Stimulated activated naive CD4-positive, alpha-beta T cell treated with Interleukin-2 at 50 U/mL for 16 hours (primary cell): ENCODE measurements around the gene SPINK5.

ENCODE experiments used
- DNase-seq: peaks from one replicate; lab custom pipeline; 2025; lab: John Stamatoyannopoulos, UW

SPINK5 gene

DNA sequence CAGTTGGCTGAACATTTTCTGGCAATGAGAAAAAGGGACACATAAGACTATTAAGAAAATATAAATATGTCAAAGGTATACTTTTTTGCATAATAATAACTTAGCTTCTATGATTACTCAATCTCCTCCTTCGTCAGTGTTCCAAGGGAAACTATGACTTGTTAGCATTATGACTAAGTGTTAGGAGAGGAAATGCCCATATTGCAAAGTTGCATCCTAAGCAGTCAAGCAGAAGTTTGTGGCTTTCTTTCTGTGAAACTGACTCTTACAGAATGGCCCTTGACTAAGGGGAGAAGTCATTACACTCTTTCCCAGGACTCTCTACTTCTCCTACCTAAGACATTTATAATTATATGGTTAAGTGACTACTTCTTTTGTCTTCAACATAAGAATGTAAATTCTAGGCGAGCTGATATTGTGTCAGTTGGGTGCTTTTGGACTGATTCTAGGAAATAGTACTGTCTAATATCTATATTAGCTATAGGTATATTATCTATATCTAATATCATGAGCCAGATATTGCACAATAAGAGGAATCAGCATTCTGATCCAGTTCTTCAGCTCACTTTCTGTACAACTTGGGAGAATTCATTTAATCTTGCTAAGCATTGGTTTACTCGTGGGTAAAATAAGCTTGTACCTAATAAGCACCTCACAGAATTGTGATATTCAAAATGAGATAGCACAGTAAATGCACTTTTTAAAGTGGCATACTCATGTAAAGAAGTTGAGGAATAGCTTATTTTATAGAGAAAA is 122.6 kb downstream of the SPINK5 start:
- no peak for DNase-seq
